DND-41 (cell line): Measurements from ENCODE around the gene STK25.

ENCODE experiments used
- ATAC-seq: fragments of 200-7000 bp; cut with Tn5 transposase; 3 replicates; pipeline ENCODE4 v1.9.1; 2021; ENCODE audit warnings: low read depth; ENCODE audit not compliant: insufficient read depth
- DNase-seq: peaks from one replicate; pipeline ENCODE4 v3.0.0-alpha.2; 2020
- H2AFZ ChIP-seq: 2 replicates; pipeline ENCODE4 v1.6.0; 2012; ENCODE audit warnings: low read depth, low read length
- H3K27ac ChIP-seq: 2 replicates; pipeline ENCODE4 v1.5.1; 2012; ENCODE audit warnings: low read length, inconsistent platforms
- H3K27me3 ChIP-seq: fragments of 200-600 bp; sonication (generic); 2 replicates; pipeline ENCODE4 v1.6.0; 2012; ENCODE audit warnings: low read length, mild to moderate bottlenecking, inconsistent platforms; ENCODE audit not compliant: insufficient read depth, poor library complexity
- H3K36me3 ChIP-seq: 2 replicates; pipeline ENCODE4 v1.5.1; 2012; ENCODE audit warnings: low read length, inconsistent platforms; ENCODE audit not compliant: insufficient read depth
- H3K4me1 ChIP-seq: 2 replicates; pipeline ENCODE4 v1.5.1; 2012; ENCODE audit warnings: mild to moderate bottlenecking, low read length; ENCODE audit not compliant: insufficient read depth
- H3K4me2 ChIP-seq: 2 replicates; pipeline ENCODE4 v1.6.0; 2012; ENCODE audit warnings: mild to moderate bottlenecking, moderate library complexity, low read length, inconsistent platforms; ENCODE audit not compliant: insufficient read depth
- H3K4me3 ChIP-seq, 2 experiments: fragments of 200-600 bp in 1 of 2; shearing (Covaris generic) in 1 of 2; 2 replicates each; pipeline ENCODE4 v1.5.1; 2012 to 2016; ENCODE audit warnings: inconsistent platforms in 2 of 2, low read length in 2 of 2, mild to moderate bottlenecking in 2 of 2, low read depth in 1 of 2, moderate library complexity in 1 of 2
- H3K79me2 ChIP-seq: 2 replicates; pipeline ENCODE4 v1.6.0; 2012; ENCODE audit warnings: low read length, inconsistent platforms; ENCODE audit not compliant: insufficient read depth
- H3K9ac ChIP-seq: 2 replicates; pipeline ENCODE4 v1.6.0; 2012; ENCODE audit warnings: low read depth, mild to moderate bottlenecking, inconsistent platforms, low read length, moderate library complexity
- H3K9me3 ChIP-seq: 2 replicates; pipeline ENCODE4 v1.5.1; 2012; ENCODE audit warnings: low read length, moderate library complexity, mild to moderate bottlenecking, inconsistent platforms; ENCODE audit not compliant: insufficient read depth, severe bottlenecking
- H4K20me1 ChIP-seq: 2 replicates; pipeline ENCODE4 v1.6.0; 2012; ENCODE audit warnings: low read length; ENCODE audit not compliant: insufficient read depth
- EZH2 ChIP-seq: IDR thresholded peaks from 3 replicates; pipeline ENCODE4 v1.6.1; 2012; ENCODE audit warnings: borderline replicate concordance, low read depth, mild to moderate bottlenecking, moderate library complexity, low read length, inconsistent platforms; ENCODE audit not compliant: severe bottlenecking
- TF ChIP-seq, protein P1 (sequence below): IDR thresholded peaks from 2 replicates; pipeline ENCODE4 v1.5.1; 2012; ENCODE audit warnings: borderline replicate concordance, low read length, moderate library complexity, mild to moderate bottlenecking; ENCODE audit not compliant: poor library complexity, severe bottlenecking; ENCODE audit errors: extremely low read depth

Gene STK25

DNA sequence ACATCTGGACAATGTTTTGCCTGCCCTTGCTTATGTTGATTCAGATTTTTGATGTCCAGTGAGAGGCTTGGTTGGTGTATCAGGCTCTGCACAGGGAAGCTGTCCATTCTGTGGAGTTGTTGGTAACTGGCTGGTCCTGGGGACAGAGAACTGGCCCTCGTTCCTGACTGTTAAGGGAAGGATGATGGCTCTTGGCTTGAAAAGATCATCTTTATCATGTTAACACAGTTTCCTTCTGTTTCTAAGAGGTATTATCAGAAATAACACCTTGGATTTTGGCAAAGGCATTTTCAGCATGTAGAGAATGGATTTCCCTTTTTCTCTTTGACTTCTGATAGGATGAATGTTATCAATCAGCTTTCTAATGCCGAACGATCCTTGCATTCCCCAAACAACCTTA is 19.3 kb downstream of the STK25 start:
- no peaks in the 10 kb centered on the region for H3K27me3 ChIP-seq
- no peaks in the 10 kb centered on the region for H3K79me2 ChIP-seq
- H3K36me3 ChIP-seq, result peaks cover 9% of the 10 kb centered on the region
- TF ChIP-seq, protein P1, sequence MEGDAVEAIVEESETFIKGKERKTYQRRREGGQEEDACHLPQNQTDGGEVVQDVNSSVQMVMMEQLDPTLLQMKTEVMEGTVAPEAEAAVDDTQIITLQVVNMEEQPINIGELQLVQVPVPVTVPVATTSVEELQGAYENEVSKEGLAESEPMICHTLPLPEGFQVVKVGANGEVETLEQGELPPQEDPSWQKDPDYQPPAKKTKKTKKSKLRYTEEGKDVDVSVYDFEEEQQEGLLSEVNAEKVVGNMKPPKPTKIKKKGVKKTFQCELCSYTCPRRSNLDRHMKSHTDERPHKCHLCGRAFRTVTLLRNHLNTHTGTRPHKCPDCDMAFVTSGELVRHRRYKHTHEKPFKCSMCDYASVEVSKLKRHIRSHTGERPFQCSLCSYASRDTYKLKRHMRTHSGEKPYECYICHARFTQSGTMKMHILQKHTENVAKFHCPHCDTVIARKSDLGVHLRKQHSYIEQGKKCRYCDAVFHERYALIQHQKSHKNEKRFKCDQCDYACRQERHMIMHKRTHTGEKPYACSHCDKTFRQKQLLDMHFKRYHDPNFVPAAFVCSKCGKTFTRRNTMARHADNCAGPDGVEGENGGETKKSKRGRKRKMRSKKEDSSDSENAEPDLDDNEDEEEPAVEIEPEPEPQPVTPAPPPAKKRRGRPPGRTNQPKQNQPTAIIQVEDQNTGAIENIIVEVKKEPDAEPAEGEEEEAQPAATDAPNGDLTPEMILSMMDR, result no peak
- TF ChIP-seq EZH2, result no peak
- no peak for DNase-seq
- no peak overlapping the region for H3K4me2 ChIP-seq
- H2AFZ ChIP-seq, result no peak overlapping the region
- no peak for ATAC-seq
- H3K9me3 ChIP-seq, result no peaks in the 10 kb centered on the region
- no peak overlapping the region for H3K9ac ChIP-seq
- H3K4me3 ChIP-seq, result no peak overlapping the region
- H3K4me1 ChIP-seq, result no peaks in the 10 kb centered on the region
- H4K20me1 ChIP-seq, result peaks cover 8% of the 10 kb centered on the region
- no peak overlapping the region for H3K27ac ChIP-seq

DNA sequence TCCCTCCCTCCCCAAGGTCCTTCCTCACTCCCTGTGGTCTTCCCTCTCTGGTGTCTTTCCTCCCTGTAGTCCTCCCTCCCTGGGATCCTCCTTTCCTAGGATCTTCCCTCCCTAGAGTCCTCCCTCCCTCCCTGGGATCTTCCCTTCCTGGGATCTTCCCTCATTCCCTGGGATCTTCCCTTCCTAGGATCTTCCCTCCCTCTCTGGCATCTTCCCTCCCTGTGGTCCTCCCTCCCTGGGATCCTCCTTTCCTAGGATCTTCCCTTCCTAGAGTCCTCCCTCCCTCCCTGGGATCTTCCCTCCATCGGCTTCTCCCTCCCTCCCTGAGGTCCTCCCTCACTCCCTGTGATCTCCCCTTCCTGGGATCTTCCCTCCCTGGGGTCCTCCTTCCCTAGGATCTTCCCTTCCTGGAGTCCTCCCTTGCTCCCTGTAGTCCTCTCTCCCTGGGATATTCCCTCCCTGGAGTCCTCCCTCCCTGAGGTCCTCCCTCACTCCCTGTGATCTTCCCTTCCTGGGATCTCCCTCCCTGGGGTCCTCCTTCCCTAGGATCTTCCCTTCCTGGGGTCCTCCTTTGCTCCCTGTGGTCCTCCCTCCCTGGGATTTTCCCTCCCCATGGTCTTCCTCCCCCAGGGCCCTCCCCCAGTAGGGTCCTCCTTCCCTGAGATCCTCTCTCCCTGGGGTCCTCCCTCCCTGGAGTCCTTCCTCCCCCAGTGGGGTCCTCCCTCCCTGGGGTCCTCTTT is 23.0 kb downstream of the STK25 start:
- DNase-seq (no peak), ATAC-seq (no peak)
- Histone ChIP-seq H3K9me3 (no peaks in the 10 kb centered on the region), H3K9ac (no peak overlapping the region), H4K20me1 (0 out of 2 replicates have a peak, but pooled peaks cover 5% of the 10 kb centered on the region), H3K79me2 (no peaks in the 10 kb centered on the region), H3K4me2 (no peak overlapping the region), H2AFZ (no peak overlapping the region), H3K36me3 (no peaks in the 10 kb centered on the region), H3K4me1 (no peaks in the 10 kb centered on the region), H3K27me3 (no peaks in the 10 kb centered on the region), H3K27ac (no peak overlapping the region), H3K4me3 (no peak overlapping the region)
- TF ChIP-seq, protein P1, result no peak
- no peak for TF ChIP-seq EZH2

DNA sequence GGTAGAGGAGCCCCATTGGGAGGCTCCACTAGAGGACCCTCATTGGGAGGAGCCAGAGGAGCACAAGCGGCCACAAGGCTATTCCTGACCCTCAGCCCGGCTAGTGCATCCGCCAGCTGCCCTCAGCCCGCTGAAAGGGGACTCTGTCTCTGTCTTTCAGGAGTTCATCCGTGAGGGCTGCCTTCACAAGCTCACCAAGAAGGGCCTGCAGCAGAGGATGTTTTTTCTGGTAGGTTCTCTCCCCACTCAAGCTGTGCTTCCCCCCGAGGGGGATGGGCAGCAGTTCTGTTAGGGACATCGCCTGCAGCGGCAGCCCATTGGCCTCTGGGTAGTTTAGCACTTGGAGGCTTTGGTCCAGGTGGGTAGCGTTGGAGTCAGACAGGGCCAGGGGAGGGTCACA is 25.1 kb downstream of the STK25 start:
- H3K27ac ChIP-seq, result no peak overlapping the region
- no peaks in the 10 kb centered on the region for H3K79me2 ChIP-seq
- H2AFZ ChIP-seq, result no peak overlapping the region
- H3K4me3 ChIP-seq, result no peak overlapping the region
- no peak for DNase-seq
- H3K9ac ChIP-seq, result no peak overlapping the region
- H3K4me1 ChIP-seq, result no peaks in the 10 kb centered on the region
- no peaks in the 10 kb centered on the region for H3K27me3 ChIP-seq
- no peaks in the 10 kb centered on the region for H3K9me3 ChIP-seq
- TF ChIP-seq EZH2, result no peak
- TF ChIP-seq, protein P1, result no peak
- H3K36me3 ChIP-seq, result no peaks in the 10 kb centered on the region
- no peak overlapping the region for H3K4me2 ChIP-seq
- no peak for ATAC-seq
- H4K20me1 ChIP-seq, result 0 out of 2 replicates have a peak, but pooled peaks cover 5% of the 10 kb centered on the region
